GM21737 (cell line): ENCODE data around the gene CRYBG2.
"Not testable (repeated sequence)": the region's sequence is repeated elsewhere in the genome, so short reads cannot be mapped to it uniquely, and the experiment has no call there.

Experiments used
- ATAC-seq: cut with Tn5 transposase; IDR thresholded peaks from one replicate; pipeline ENCODE4 v1.9.1; 2021; ENCODE audit warnings: mild to moderate bottlenecking, moderate library complexity; ENCODE audit not compliant: unreplicated experiment

CRYBG2 gene

DNA sequence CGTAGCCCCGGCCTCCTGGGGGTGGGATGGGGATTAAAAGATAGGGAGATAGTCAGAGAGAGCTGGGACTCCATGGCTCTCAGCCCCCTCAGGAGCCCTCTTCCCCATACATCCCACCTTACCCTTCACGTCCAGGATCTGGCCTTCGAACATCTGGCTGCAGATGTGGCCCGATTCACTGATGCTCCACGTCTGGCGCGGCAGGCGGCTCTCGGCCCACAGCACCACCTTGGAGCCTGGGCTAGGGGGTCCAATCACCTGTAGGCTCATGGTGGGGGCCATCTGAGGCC is 31.9 kb downstream of the CRYBG2 start:
- no peak for ATAC-seq

DNA sequence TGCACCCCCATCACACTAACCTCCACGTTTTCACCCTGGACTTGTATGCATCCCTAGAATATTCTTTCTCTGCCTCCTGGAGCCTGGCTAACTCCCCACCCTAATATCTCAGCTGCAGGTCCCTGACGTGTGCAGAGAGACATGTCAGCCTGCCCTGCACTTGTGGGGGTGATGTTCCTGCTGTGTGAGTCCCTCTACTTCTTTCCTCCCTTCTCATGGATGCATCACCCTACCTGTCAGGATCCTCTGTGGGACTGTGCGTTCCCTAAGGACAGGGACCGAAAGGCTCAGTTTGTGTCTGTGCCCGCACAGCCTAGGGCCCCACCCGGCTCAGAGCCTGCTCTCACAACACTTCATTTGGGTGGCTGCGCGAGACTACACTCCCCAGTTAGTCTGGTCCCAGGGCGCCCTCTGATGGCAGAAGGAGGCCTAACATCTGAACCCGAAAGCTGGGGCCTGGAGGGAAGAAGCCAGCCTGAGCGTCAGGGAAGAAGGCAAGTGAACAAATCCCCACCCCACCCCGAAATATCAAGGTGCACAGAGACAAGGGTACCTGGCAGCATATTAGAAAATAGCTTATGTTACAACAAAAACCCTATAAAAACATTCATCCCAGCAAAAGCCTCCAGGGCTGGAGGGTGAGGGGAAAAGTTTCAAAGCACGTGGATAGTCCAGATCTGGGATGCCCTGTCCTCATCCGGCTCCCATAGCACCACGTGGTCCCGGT is 32.5 kb downstream of the CRYBG2 start:
- ATAC-seq: no peak

GRCh38 chr1:26320896-26321295 is 33.0 kb downstream of the CRYBG2 start:
- no peak for ATAC-seq

- no peak for ATAC-seq
These were observed 35.4 kb downstream of the CRYBG2 start for GRCh38 chr1:26318338-26319064.

- peak; percentile 41 for ATAC-seq
These were observed 36.2 kb downstream of the CRYBG2 start, which contains the start of gene CD52 for GRCh38 chr1:26317612-26318337. Gene CD52 (plus strand): TSS chr1:26317958. CDS start chr1:26318018, 60 bp downstream.

DNA sequence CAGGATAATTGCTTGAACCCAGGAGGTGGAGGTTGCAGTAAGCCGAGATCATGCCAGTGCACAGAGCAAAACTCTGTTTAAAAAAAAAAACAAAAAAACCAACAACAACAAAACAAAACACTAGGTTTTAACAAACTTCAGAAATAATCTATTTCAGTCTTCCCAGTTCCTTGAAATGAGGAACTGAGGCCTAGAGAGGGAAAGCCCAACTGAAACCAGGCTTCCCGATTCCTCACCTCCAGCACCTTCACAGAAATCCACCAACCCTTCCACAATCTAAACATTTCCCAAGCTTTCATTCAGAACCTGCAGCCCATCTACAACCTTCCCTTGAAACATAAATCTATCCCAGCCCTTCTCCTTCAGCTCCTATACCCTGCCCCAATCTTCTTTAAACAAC is 36.8 kb downstream of the CRYBG2 start:
- no peak for ATAC-seq

- ATAC-seq: no peak
These were observed 37.8 kb downstream of the CRYBG2 start for GRCh38 chr1:26315874-26316850.

GRCh38 chr1:26314501-26314900 is 39.4 kb downstream of the CRYBG2 start:
- ATAC-seq: no peak

GRCh38 chr1:26307966-26308899 is 45.7 kb downstream of the CRYBG2 start:
- not testable (repeated sequence) for ATAC-seq

GRCh38 chr1:26307363-26307781 is 46.6 kb downstream of the CRYBG2 start:
- ATAC-seq: no peak

- ATAC-seq: peak; percentile 90
These were observed 47.4 kb downstream of the CRYBG2 start, which contains the start of gene UBXN11 for GRCh38 chr1:26306290-26307229. Gene UBXN11 (minus strand): TSS chr1:26306636. CDS start chr1:26302883, 3,753 bp downstream.

- no peak for ATAC-seq
These were observed 48.2 kb downstream of the CRYBG2 start for GRCh38 chr1:26305667-26306289.

DNA sequence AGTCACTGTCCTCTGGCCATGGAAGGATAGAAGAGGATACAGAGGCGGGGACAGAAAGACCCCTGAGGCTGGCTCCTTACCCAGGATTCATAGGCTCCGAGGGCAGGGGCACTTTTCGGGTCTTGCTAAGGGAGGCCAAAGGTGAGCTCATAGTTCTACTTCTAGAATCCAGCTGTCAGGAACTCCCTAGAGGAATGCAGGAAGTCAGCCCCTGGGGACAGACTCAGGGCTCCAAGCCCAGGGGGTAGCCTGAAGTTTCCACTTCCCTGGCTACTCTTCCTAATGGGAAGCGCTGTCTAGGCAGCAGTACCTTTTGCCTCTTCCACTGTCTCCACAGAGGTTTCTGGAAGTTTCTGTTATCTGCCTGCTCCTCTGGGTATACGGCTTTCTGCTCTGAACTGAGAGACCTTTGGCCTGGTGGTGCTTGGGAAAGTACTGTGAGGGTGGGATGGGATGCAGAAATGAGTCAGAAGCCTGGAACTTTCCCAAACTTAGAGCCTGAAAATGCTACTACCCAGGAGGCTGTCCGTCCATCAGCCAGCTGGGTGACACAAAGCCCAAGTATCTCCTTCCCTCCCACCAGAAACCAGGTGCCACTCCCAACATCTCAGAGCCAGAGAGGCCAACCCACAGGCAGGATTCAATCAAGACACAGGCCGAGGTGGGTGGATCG is 51.1 kb downstream of the CRYBG2 start:
- no peak for ATAC-seq

- no peak for ATAC-seq
These were observed 53.2 kb downstream of the CRYBG2 start for GRCh38 chr1:26300578-26301275.

- ATAC-seq: no peak
These were observed 56.2 kb downstream of the CRYBG2 start for GRCh38 chr1:26297791-26298124.

GRCh38 chr1:26297057-26297790 is 56.7 kb downstream of the CRYBG2 start:
- no peak for ATAC-seq
